ENCODE measurements around the gene FANCD2. TPM values are rescaled to one million over a fixed set of nuclear protein-coding genes. Genes with fewer than 3 reads are reported as not detected.
"Not testable (repeated sequence)": the region's sequence is repeated elsewhere in the genome, so short reads cannot be mapped to it uniquely, and the experiment has no call there.

FANCD2 gene
- polyA plus RNA-seq, 10 donors, result 5.8 to 11.8 (median 9.8) TPM

GRCh38 chr3:10012106-10012505 lies 14.1 kb upstream of the FANCD2 start:
- no peak for DNase-seq

GRCh38 chr3:10015461-10015904 lies 10.8 kb upstream of the FANCD2 start:
- DNase-seq, result peak; percentile 79 to 90 (median 86)

- no peak for DNase-seq
These were observed 8.5 kb upstream of the FANCD2 start for GRCh38 chr3:10017636-10018292.

GRCh38 chr3:10018806-10019205 lies 7.4 kb upstream of the FANCD2 start:
- not testable (repeated sequence) for DNase-seq

- no peak for DNase-seq
These were observed 6.9 kb upstream of the FANCD2 start for GRCh38 chr3:10019326-10019725.

- DNase-seq, result no peak
These were observed 4.1 kb upstream of the FANCD2 start for GRCh38 chr3:10021856-10022775.

- DNase-seq, result no peak
These were observed 2.5 kb upstream of the FANCD2 start for GRCh38 chr3:10023587-10024310.

GRCh38 chr3:10025205-10026083 lies 793 bp upstream of the FANCD2 start:
- no peak for DNase-seq

- no peak for DNase-seq
These were observed 14.8 kb downstream of the FANCD2 start for GRCh38 chr3:10041034-10041433.

- DNase-seq, result no peak
These were observed 21.6 kb downstream of the FANCD2 start for GRCh38 chr3:10047876-10048275.

GRCh38 chr3:10053054-10053453 lies 26.8 kb downstream of the FANCD2 start:
- not testable (repeated sequence) for DNase-seq

- no peak for DNase-seq
These were observed 28.9 kb downstream of the FANCD2 start for GRCh38 chr3:10055097-10055496.

- DNase-seq, result not testable (repeated sequence)
These were observed 43.8 kb downstream of the FANCD2 start for GRCh38 chr3:10070077-10070476.

GRCh38 chr3:10074666-10075065 lies 48.4 kb downstream of the FANCD2 start:
- no peak for DNase-seq

GRCh38 chr3:10081871-10082270 lies 55.6 kb downstream of the FANCD2 start:
- no peak for DNase-seq

- DNase-seq, result no peak
These were observed 59.5 kb downstream of the FANCD2 start for GRCh38 chr3:10085738-10086137.

GRCh38 chr3:10088256-10088655 lies 62.0 kb downstream of the FANCD2 start:
- no peak for DNase-seq

GRCh38 chr3:10090179-10090578 lies 63.9 kb downstream of the FANCD2 start:
- DNase-seq, result no peak

- not testable (repeated sequence) for DNase-seq
These were observed 64.5 kb downstream of the FANCD2 start for GRCh38 chr3:10090774-10091173.

- not testable (repeated sequence) for DNase-seq
These were observed 65.2 kb downstream of the FANCD2 start for GRCh38 chr3:10091387-10091786.

GRCh38 chr3:10093678-10094077 lies 67.4 kb downstream of the FANCD2 start:
- DNase-seq, result no peak
